Measurements from ENCODE around the gene NCKIPSD.

DNA sequence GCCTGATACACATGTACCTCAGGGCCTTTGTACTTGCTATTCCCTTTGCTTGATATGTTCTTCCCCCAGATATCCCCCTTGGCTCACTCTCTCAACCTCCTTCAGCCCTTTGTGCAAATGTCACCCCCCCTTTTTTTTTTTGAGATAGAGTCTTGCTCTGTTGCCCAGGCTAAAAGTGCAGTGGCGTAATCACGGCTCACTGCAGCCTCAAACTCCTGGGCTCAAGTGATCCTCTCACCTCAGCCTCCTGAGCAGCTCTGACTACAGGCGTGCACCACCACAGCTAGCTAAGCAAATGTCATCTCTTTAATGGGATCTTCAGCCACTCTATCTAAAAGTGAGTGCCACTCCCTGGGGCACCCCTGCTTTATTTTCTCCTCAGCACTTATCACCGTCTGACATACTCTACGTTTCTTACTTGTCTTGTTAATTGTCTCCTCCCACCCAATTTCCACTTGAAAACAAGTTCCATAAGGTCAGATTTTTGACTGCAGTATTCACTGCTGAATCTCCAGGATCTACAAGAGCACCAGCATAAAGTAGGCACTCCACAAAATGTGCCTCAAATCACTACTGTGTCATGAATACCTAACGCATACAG lies 16.7 kb upstream of the NCKIPSD start:
- TF ChIP-seq, protein P1, sequence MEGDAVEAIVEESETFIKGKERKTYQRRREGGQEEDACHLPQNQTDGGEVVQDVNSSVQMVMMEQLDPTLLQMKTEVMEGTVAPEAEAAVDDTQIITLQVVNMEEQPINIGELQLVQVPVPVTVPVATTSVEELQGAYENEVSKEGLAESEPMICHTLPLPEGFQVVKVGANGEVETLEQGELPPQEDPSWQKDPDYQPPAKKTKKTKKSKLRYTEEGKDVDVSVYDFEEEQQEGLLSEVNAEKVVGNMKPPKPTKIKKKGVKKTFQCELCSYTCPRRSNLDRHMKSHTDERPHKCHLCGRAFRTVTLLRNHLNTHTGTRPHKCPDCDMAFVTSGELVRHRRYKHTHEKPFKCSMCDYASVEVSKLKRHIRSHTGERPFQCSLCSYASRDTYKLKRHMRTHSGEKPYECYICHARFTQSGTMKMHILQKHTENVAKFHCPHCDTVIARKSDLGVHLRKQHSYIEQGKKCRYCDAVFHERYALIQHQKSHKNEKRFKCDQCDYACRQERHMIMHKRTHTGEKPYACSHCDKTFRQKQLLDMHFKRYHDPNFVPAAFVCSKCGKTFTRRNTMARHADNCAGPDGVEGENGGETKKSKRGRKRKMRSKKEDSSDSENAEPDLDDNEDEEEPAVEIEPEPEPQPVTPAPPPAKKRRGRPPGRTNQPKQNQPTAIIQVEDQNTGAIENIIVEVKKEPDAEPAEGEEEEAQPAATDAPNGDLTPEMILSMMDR (IDR thresholded peaks at IDR 0.05), result no peak
- no peak for TF ChIP-seq POLR2A (IDR thresholded peaks at IDR 0.05)

Data from testis (tissue), 2 donors.